ENCODE results near the gene PEAK3. TPM values are rescaled to one million over a fixed set of nuclear protein-coding genes. Genes with fewer than 3 reads are reported as not detected.

The PEAK3 gene
- total and polyA plus RNA-seq, 9 of the 15 experiments (the other 6 are each of a cell fraction or from before 2014, with no cell fraction given): 0.07 to 0.40 TPM; not detected in 7

GRCh38 chr19:2273356-2274184 lies 8.4 kb downstream of the PEAK3 start (continued):
- TF ChIP-seq, protein P1, sequence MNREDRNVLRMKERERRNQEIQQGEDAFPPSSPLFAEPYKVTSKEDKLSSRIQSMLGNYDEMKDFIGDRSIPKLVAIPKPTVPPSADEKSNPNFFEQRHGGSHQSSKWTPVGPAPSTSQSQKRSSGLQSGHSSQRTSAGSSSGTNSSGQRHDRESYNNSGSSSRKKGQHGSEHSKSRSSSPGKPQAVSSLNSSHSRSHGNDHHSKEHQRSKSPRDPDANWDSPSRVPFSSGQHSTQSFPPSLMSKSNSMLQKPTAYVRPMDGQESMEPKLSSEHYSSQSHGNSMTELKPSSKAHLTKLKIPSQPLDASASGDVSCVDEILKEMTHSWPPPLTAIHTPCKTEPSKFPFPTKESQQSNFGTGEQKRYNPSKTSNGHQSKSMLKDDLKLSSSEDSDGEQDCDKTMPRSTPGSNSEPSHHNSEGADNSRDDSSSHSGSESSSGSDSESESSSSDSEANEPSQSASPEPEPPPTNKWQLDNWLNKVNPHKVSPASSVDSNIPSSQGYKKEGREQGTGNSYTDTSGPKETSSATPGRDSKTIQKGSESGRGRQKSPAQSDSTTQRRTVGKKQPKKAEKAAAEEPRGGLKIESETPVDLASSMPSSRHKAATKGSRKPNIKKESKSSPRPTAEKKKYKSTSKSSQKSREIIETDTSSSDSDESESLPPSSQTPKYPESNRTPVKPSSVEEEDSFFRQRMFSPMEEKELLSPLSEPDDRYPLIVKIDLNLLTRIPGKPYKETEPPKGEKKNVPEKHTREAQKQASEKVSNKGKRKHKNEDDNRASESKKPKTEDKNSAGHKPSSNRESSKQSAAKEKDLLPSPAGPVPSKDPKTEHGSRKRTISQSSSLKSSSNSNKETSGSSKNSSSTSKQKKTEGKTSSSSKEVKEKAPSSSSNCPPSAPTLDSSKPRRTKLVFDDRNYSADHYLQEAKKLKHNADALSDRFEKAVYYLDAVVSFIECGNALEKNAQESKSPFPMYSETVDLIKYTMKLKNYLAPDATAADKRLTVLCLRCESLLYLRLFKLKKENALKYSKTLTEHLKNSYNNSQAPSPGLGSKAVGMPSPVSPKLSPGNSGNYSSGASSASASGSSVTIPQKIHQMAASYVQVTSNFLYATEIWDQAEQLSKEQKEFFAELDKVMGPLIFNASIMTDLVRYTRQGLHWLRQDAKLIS (CRISPR knock-in tag; IDR thresholded peaks at IDR 0.05): peak; percentile 31
- TF ChIP-seq ZNF140 (CRISPR knock-in tag; IDR thresholded peaks at IDR 0.05) (no peak), SIN3B (IDR thresholded peaks at IDR 0.05; ENCODE audit: low read depth) (peak; percentile 70; the same call in 1 of the 2 replicates), TAF7 (tag; IDR thresholded peaks at IDR 0.05) (no peak), WHSC1 (IDR thresholded peaks at IDR 0.05; ENCODE audit: low read length) (no peak), CC2D1A (IDR thresholded peaks at IDR 0.05) (no peak), BACH1 (tag; IDR thresholded peaks at IDR 0.05) (no peak), NR2F6 (CRISPR knock-in tag; IDR thresholded peaks at IDR 0.05) (no peak), NBN (IDR thresholded peaks at IDR 0.05; ENCODE audit: low read depth) (no peak), KDM2B (CRISPR knock-in tag; IDR thresholded peaks at IDR 0.05) (no peak), ASH1L (IDR thresholded peaks at IDR 0.05; ENCODE audit: borderline replicate concordance, low read depth, partially characterized antibody) (no peak), RAD21 (CRISPR knock-in tag; conservative IDR thresholded peaks at IDR 0.05 in 1 of 2, IDR thresholded peaks at IDR 0.05 in 1 of 2) (peak; percentile 78 to 87), SREBF2 (CRISPR knock-in tag; IDR thresholded peaks at IDR 0.05) (no peak), ZNF134 (CRISPR knock-in tag; conservative IDR thresholded peaks at IDR 0.05) (no peak), TCF3 (CRISPR knock-in tag; IDR thresholded peaks at IDR 0.05) (0 out of 2 replicates have a peak, but pooled peaks have one; percentile 12), TAF9B (IDR thresholded peaks at IDR 0.05; ENCODE audit: partially characterized antibody) (no peak), GABPB1 (CRISPR knock-in tag; IDR thresholded peaks at IDR 0.05) (peak; percentile 99), RBM22 (IDR thresholded peaks at IDR 0.05; ENCODE audit: low read depth, low read length, poor library complexity, severe bottlenecking) (peak; percentile 98), MED1 (CRISPR knock-in tag; IDR thresholded peaks at IDR 0.05; ENCODE audit: borderline replicate concordance) (no peak)
- TF ChIP-seq, protein P2, sequence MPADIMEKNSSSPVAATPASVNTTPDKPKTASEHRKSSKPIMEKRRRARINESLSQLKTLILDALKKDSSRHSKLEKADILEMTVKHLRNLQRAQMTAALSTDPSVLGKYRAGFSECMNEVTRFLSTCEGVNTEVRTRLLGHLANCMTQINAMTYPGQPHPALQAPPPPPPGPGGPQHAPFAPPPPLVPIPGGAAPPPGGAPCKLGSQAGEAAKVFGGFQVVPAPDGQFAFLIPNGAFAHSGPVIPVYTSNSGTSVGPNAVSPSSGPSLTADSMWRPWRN (IDR thresholded peaks at IDR 0.05; ENCODE audit: low read depth): 0 out of 2 replicates have a peak, but pooled peaks have one; percentile 12
- TF ChIP-seq, protein P3, sequence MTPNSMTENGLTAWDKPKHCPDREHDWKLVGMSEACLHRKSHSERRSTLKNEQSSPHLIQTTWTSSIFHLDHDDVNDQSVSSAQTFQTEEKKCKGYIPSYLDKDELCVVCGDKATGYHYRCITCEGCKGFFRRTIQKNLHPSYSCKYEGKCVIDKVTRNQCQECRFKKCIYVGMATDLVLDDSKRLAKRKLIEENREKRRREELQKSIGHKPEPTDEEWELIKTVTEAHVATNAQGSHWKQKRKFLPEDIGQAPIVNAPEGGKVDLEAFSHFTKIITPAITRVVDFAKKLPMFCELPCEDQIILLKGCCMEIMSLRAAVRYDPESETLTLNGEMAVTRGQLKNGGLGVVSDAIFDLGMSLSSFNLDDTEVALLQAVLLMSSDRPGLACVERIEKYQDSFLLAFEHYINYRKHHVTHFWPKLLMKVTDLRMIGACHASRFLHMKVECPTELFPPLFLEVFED (CRISPR knock-in tag; conservative IDR thresholded peaks at IDR 0.05): no peak; the same call in 1 of the 2 replicates
- TF ChIP-seq, protein P4, sequence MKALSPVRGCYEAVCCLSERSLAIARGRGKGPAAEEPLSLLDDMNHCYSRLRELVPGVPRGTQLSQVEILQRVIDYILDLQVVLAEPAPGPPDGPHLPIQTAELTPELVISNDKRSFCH (CRISPR knock-in tag; IDR thresholded peaks at IDR 0.05): no peak
- TF ChIP-seq, protein P4 (tag; IDR thresholded peaks at IDR 0.05): peak; percentile 70; the same call in 1 of the 2 replicates
